MM.1S (cell line): ENCODE measurements around the gene FIGN.

Source experiments
- DNase-seq: peaks from one replicate; pipeline ENCODE4 v3.0.0-alpha.2; 2015
- H2AFZ ChIP-seq: fragments of 300-600 bp; sonication (generic); 2 replicates; pipeline ENCODE4 v1.6.0; 2016; ENCODE audit warnings: antibody characterized with exemption, low read length
- H3F3A ChIP-seq: fragments of 300-600 bp; sonication (generic); 2 replicates; pipeline ENCODE4 v1.6.1; 2016; ENCODE audit warnings: mild to moderate bottlenecking, antibody characterized with exemption, low read length, moderate library complexity, mixed read lengths; ENCODE audit not compliant: insufficient read depth
- H3K27ac ChIP-seq: fragments of 300-600 bp; sonication (generic); 2 replicates; pipeline ENCODE4 v1.5.1; 2016; ENCODE audit warnings: mild to moderate bottlenecking, low read length
- H3K27me3 ChIP-seq: fragments of 300-600 bp; sonication (generic); replicated peaks from 2 replicates; pipeline ENCODE4 v1.6.0; 2016; ENCODE audit warnings: low read length; ENCODE audit not compliant: insufficient read depth
- H3K36me3 ChIP-seq: fragments of 300-600 bp; sonication (generic); replicated peaks from 2 replicates; pipeline ENCODE4 v1.6.1; 2016; ENCODE audit warnings: mild to moderate bottlenecking, low read length, mixed read lengths; ENCODE audit not compliant: insufficient read depth
- H3K4me1 ChIP-seq: fragments of 300-600 bp; sonication (generic); 2 replicates; pipeline ENCODE4 v1.6.1; 2016; ENCODE audit warnings: low read length, mixed read lengths
- H3K4me2 ChIP-seq: fragments of 300-600 bp; sonication (generic); 2 replicates; pipeline ENCODE4 v1.6.0; 2016; ENCODE audit warnings: low read depth, low read length
- H3K4me3 ChIP-seq: fragments of 300-600 bp; sonication (generic); 2 replicates; pipeline ENCODE4 v1.5.1; 2016; ENCODE audit warnings: low read length, mixed read lengths
- H3K79me2 ChIP-seq: fragments of 300-600 bp; sonication (generic); 2 replicates; pipeline ENCODE4 v1.6.1; 2016; ENCODE audit warnings: mixed run types, low read length, mixed read lengths
- H3K9ac ChIP-seq: fragments of 300-600 bp; sonication (generic); 2 replicates; pipeline ENCODE4 v1.6.1; 2016; ENCODE audit warnings: low read length, mixed read lengths
- H3K9me2 ChIP-seq: fragments of 300-600 bp; sonication (generic); replicated peaks from 2 replicates; pipeline ENCODE4 v1.6.1; 2016; ENCODE audit warnings: mild to moderate bottlenecking, low read length, mixed read lengths; ENCODE audit not compliant: insufficient read depth
- H3K9me3 ChIP-seq: fragments of 300-600 bp; sonication (generic); replicated peaks from 2 replicates; pipeline ENCODE4 v1.6.1; 2016; ENCODE audit warnings: mild to moderate bottlenecking, low read length, mixed read lengths; ENCODE audit not compliant: insufficient read depth
- H4K20me1 ChIP-seq: fragments of 300-600 bp; sonication (generic); 2 replicates; pipeline ENCODE4 v1.6.1; 2016; ENCODE audit warnings: mild to moderate bottlenecking, low read length, moderate library complexity, mixed read lengths; ENCODE audit not compliant: insufficient read depth
- CTCF ChIP-seq: fragments of 300-600 bp; sonication (generic); IDR thresholded peaks from 2 replicates; pipeline ENCODE4 v1.5.1; 2016; ENCODE audit warnings: antibody characterized with exemption, low read length, mixed read lengths
- EZH2 ChIP-seq: fragments of 300-600 bp; sonication (generic); optimal IDR thresholded peaks from 2 replicates; pipeline ENCODE3; 2017; ENCODE audit warnings: low read depth, mild to moderate bottlenecking, antibody characterized with exemption, low read length, mixed read lengths
- EZH2phosphoT487 ChIP-seq: fragments of 300-600 bp; sonication (generic); IDR thresholded peaks from 2 replicates; pipeline ENCODE4 v1.6.1; 2018; ENCODE audit warnings: antibody characterized with exemption, low read length

Gene FIGN

GRCh38 chr2:163756588-163756987 lies 20.8 kb upstream of the FIGN start:
- H3K36me3 ChIP-seq, result no peaks in the 10 kb centered on the region
- H4K20me1 ChIP-seq, result no peaks in the 10 kb centered on the region
- no peak overlapping the region for H3K27ac ChIP-seq
- H3K9me3 ChIP-seq, result no peaks in the 10 kb centered on the region
- H2AFZ ChIP-seq, result no peak overlapping the region
- no peaks in the 10 kb centered on the region for H3K9me2 ChIP-seq
- no peak overlapping the region for H3K9ac ChIP-seq
- no peaks in the 10 kb centered on the region for H3F3A ChIP-seq
- H3K79me2 ChIP-seq, result no peaks in the 10 kb centered on the region
- no peak overlapping the region for H3K4me3 ChIP-seq
- TF ChIP-seq EZH2 (no peak), CTCF (no peak), EZH2phosphoT487 (no peak)
- no peak overlapping the region for H3K4me2 ChIP-seq
- H3K27me3 ChIP-seq, result no peaks in the 10 kb centered on the region
- no peaks in the 10 kb centered on the region for H3K4me1 ChIP-seq
- no peak for DNase-seq

GRCh38 chr2:163755366-163755765 lies 19.6 kb upstream of the FIGN start:
- Histone ChIP-seq H4K20me1 (no peaks in the 10 kb centered on the region), H3K4me1 (no peaks in the 10 kb centered on the region)
- no peak for DNase-seq

DNA sequence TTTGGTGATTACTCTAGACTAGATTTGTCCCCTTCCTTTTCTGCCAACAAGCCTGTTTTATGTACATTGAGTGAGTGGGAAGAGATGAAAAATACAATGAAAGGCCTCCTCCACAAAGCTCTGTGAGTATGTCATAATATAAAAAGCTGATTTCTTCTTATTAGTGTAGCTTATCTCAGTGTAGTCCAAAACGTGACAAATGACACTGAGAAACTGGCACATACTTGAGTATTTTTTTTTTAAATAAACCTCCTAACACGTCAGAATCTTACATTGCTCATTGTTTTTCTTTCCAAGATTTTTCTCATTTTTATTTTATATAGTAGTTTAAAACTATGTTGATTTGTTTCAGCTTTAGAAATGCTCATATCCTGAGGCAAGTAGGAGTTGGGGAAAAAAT lies 17.9 kb upstream of the FIGN start:
- no peak for DNase-seq
- no peaks in the 10 kb centered on the region for H3K9me2 ChIP-seq
- H3K27ac ChIP-seq, result no peak overlapping the region
- H2AFZ ChIP-seq, result no peak overlapping the region
- H3K27me3 ChIP-seq, result no peaks in the 10 kb centered on the region
- H3K36me3 ChIP-seq, result no peaks in the 10 kb centered on the region
- no peaks in the 10 kb centered on the region for H3K4me1 ChIP-seq
- no peak overlapping the region for H3K4me3 ChIP-seq
- TF ChIP-seq CTCF (no peak), EZH2phosphoT487 (no peak), EZH2 (no peak)
- H3K4me2 ChIP-seq, result no peak overlapping the region
- no peaks in the 10 kb centered on the region for H3F3A ChIP-seq
- H3K9ac ChIP-seq, result no peak overlapping the region
- no peaks in the 10 kb centered on the region for H3K9me3 ChIP-seq
- H4K20me1 ChIP-seq, result no peaks in the 10 kb centered on the region
- no peaks in the 10 kb centered on the region for H3K79me2 ChIP-seq

More at GRCh38 chr2:163755366-163755765, 19.6 kb upstream of the FIGN start:
- Histone ChIP-seq H3K27ac (no peak overlapping the region), H3K9me2 (no peaks in the 10 kb centered on the region), H3K27me3 (no peaks in the 10 kb centered on the region), H3K9me3 (no peaks in the 10 kb centered on the region), H3K4me3 (no peak overlapping the region), H3K36me3 (no peaks in the 10 kb centered on the region), H3K9ac (no peak overlapping the region), H2AFZ (no peak overlapping the region), H3K4me2 (no peak overlapping the region), H3K79me2 (no peaks in the 10 kb centered on the region), H3F3A (no peaks in the 10 kb centered on the region)
- TF ChIP-seq EZH2 (no peak), CTCF (no peak), EZH2phosphoT487 (no peak)
